Chondrocyte (in vitro differentiated cells): ENCODE measurements around the gene RALGPS2. TPM values are rescaled to one million over a fixed set of nuclear protein-coding genes. Genes with fewer than 3 reads are reported as not detected.

ENCODE experiments used
- DNase-seq: peaks from one replicate; pipeline ENCODE4 v3.0.0; 2021; ENCODE audit warnings: mixed read lengths, low spot score
- H3K27ac Mint-ChIP-seq: one replicate; pipeline ENCODE4 v1.8.0; 2021; ENCODE audit warnings: mild to moderate bottlenecking, moderate library complexity, mixed read lengths; ENCODE audit not compliant: unreplicated experiment
- H3K27me3 Mint-ChIP-seq: 2 replicates; pipeline ENCODE4 v1.8.0; 2021; ENCODE audit warnings: low read depth, mixed read lengths
- H3K36me3 Mint-ChIP-seq: 2 replicates; pipeline ENCODE4 v1.8.0; 2021; ENCODE audit warnings: low read depth, mixed read lengths
- H3K4me1 Mint-ChIP-seq: 2 replicates; pipeline ENCODE4 v1.8.0; 2021; ENCODE audit warnings: low read depth, mild to moderate bottlenecking, mixed read lengths
- H3K4me3 Mint-ChIP-seq: one replicate; pipeline ENCODE4 v1.8.0; 2021; ENCODE audit warnings: mild to moderate bottlenecking, moderate library complexity, mixed read lengths; ENCODE audit not compliant: unreplicated experiment
- H3K9me3 Mint-ChIP-seq: 2 replicates; pipeline ENCODE4 v1.8.0; 2021; ENCODE audit warnings: low read depth, mixed read lengths
- CTCF ChIP-seq: fragments of 200-600 bp; sonication (generic); IDR thresholded peaks from 2 replicates; pipeline ENCODE4 v1.5.0; 2021; ENCODE audit warnings: antibody characterized with exemption, mild to moderate bottlenecking, moderate library complexity
- total RNA-seq: library from RNA; stranded (reverse); gene quantifications from 3 replicates; pipeline ENCODE4 v1.2.1, GENCODE V29; 2021

The RALGPS2 gene
- total RNA-seq, 1 donor from 2014 or later: 10.0 TPM

DNA sequence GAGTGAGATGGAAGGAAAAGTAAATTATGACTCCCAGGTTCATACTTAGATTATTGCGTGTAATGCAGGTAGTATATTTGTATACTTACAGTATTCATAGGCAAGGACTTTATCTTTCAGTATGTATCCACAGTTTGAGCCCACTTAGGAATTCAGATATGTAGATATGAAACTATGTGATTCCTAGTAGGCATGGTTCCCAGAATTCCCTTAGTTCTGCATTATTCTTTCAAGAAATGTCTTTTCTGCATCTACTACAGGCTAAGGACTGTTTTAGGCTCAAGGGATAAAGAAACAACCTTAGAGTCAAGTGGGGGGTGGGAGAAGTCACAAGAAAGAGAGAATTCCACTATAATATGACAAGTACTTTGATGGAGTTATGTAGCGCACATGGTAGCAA, 132.1 kb downstream of the RALGPS2 start:
- Mint-ChIP-seq H3K27me3 (no peaks in the 10 kb centered on the region), H3K36me3 (no peaks in the 10 kb centered on the region)
- TF ChIP-seq CTCF: no peak

GRCh38 chr1:178862416-178862815, 137.4 kb downstream of the RALGPS2 start:
- TF ChIP-seq CTCF: no peak
- Mint-ChIP-seq H3K4me1 (peaks cover 6% of the 10 kb centered on the region), H3K9me3 (no peaks in the 10 kb centered on the region), H3K27me3 (no peaks in the 10 kb centered on the region), H3K4me3 (no peak overlapping the region), H3K36me3 (no peaks in the 10 kb centered on the region), H3K27ac (no peak overlapping the region)
- DNase-seq: no peak

More for the DNA sequence above, 132.1 kb downstream of the RALGPS2 start:
- Mint-ChIP-seq H3K9me3 (no peaks in the 10 kb centered on the region), H3K27ac (no peak overlapping the region), H3K4me1 (no peaks in the 10 kb centered on the region), H3K4me3 (no peak overlapping the region)
- DNase-seq: no peak

DNA sequence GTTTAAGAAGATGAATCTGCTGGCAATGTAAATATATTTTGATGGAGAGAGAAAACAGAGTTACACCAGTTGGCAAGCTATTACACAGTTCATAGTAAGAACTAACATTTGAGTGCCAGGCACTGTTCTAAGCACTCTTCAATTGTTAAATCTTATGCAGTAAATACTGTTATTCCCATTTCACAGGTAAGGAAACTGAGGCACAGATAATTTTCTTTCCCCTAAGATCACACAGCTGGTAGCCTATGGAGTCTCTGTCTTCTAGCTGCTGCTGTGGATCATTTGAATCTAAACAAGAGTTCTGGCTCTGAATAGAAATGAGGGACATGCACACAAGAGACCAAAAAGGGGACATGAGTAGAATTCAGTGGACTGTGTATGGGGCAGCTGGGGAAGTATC, 137.8 kb downstream of the RALGPS2 start:
- no peak overlapping the region for H3K27ac Mint-ChIP-seq

GRCh38 chr1:178864326-178864725, 139.3 kb downstream of the RALGPS2 start:
- no peak for DNase-seq
- H3K9me3 Mint-ChIP-seq: no peaks in the 10 kb centered on the region
- no peak overlapping the region for H3K4me3 Mint-ChIP-seq

More for the DNA sequence above, 137.8 kb downstream of the RALGPS2 start:
- Mint-ChIP-seq H3K27me3 (no peaks in the 10 kb centered on the region), H3K9me3 (no peaks in the 10 kb centered on the region), H3K36me3 (no peaks in the 10 kb centered on the region), H3K4me1 (peaks cover 11% of the 10 kb centered on the region), H3K4me3 (no peak overlapping the region)
- DNase-seq: no peak
- TF ChIP-seq CTCF: no peak

GRCh38 chr1:178867670-178868069, 142.6 kb downstream of the RALGPS2 start:
- peaks cover 27% of the 10 kb centered on the region for H3K4me1 Mint-ChIP-seq
- no peak for DNase-seq
- peak overlapping the region; percentile 71 for H3K27ac Mint-ChIP-seq
- no peaks in the 10 kb centered on the region for H3K27me3 Mint-ChIP-seq
- H3K36me3 Mint-ChIP-seq: no peaks in the 10 kb centered on the region
- TF ChIP-seq CTCF: no peak
- peak overlapping the region; percentile 53 for H3K4me3 Mint-ChIP-seq
- H3K9me3 Mint-ChIP-seq: no peaks in the 10 kb centered on the region

More at GRCh38 chr1:178864326-178864725, 139.3 kb downstream of the RALGPS2 start:
- TF ChIP-seq CTCF: no peak
- Mint-ChIP-seq H3K4me1 (peaks cover 15% of the 10 kb centered on the region), H3K36me3 (no peaks in the 10 kb centered on the region), H3K27ac (no peak overlapping the region), H3K27me3 (no peaks in the 10 kb centered on the region)
